Measurements from ENCODE around the gene CD84.

The CD84 gene

GRCh38 chr1:160579216-160579701 lies at the start of gene CD84:
Gene CD84, minus strand, starts transcription at chr1:160579496. Its CDS starts 59 bp downstream, at chr1:160579437.
- DNase-seq: no peak

DNA sequence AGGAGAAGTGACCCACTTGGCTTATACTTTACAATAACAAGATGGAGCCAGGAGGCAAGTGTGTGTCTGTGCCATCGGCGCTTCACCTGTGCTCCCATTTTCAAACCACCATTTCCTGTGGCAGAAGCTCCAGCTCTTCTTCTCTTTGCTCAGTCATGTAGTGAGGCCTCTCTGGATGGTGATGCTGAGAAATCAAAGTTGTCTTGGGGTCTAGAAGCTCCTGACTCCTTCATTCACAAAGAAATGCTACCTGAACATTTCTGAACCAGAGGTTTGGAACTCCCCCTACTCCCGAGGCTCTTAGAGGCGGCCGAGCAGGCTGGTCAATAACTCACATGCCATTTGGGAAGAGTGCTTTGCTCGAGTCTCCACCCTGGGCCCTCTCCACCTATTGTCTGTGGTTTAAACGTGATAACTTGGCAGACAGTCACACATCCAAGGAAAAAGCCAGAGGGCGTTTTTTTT lies 49.5 kb upstream of the CD84 start:
- no peak for DNase-seq

- DNase-seq: peak; percentile 64
Measured at GRCh38 chr1:160627677-160628289, 48.5 kb upstream of the CD84 start.

GRCh38 chr1:160626509-160627342 lies 47.4 kb upstream of the CD84 start:
- DNase-seq: no peak

DNA sequence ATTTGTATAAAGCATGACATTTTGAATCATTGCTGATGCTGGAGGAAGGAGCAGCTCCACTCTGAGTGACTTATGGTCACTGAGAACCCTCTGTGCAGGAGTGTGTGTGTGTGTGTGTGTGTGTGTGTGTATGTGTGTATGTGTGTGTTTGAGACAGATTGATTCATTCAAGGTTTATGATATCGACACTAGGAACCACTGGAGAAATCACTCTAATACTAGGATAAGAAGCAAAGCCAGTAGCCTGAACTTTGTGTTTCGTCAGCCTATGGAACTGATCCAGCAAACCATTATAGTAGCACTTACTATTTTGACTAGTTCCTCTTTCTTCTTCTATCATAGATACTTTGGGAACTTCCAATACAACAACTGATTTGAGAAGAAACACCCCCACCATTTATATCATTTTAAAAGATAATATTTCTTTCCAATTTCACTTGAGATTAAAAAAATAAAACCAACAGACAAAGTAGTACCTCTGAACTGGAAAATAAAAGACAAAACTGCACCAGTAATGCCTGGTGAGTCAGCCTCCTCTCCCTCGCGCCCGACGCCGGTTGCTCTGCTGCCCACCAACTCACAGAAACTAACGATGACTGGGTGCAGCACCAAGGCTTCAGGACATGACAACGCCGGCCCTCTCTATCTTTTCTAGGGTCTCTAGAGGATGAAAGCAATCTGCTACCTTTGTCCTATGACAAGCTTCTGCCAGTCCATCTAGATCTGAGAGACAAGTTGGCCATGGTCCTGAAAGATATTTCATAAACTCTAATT lies 46.6 kb upstream of the CD84 start:
- DNase-seq: peak; percentile 72

- no peak for DNase-seq
Measured at GRCh38 chr1:160625321-160625720, 46.0 kb upstream of the CD84 start.

DNA sequence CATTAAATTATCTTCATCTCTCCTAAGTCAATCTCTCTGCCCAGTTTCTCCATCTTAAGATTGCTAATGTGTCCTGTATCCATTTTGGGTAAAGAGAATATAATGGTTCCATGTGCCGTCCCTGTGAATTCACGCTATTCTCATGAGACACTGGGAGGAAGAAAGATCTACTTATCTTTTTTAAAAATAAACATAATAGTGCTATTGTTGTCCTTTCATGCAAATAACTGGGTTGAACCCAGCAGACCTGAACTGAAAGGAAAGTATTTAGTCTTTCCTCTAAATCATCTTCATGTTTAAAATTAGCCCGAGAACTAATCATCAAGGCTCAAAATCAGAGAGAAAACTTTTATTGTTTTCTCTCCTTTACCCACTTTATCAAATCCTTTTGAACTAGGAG lies 45.2 kb upstream of the CD84 start:
- no peak for DNase-seq

DNA sequence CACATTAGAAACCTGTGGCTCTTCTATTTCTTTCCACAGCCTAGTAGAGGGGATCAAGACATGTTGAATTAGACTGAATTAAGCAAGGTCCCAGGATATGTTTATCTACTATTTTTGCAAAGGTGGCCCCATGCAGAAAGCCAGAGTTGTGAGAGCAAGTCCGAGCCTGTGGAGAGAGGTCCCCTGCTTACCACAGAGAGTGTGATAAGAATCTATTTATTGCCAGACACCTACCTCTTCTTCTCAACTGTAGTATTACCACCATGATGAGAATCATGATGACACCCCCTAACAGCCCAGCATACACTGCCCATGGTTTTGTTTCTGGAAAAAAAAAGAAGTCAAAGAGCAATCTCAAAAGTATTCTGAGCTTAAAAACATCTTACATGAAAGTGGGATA lies 44.6 kb upstream of the CD84 start:
- no peak for DNase-seq

DNA sequence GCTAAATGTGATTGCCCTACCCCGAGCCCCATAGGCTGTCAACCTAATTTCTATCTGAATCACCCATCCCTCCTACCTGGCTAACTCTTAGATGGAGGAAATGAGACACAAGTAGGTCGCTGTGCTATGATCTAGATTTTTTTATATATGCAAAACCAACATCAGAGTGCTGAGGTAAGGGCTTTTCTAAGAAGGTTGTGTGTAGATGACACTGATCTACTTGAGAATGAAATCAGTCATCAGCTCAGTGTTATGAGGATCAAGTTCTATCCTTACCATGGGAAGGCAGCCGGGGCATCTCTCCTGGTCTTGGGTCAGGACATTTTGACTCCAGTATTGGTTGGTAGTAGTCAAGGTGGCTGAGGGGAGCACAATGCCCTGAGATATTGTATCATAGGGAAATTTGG lies 43.9 kb upstream of the CD84 start:
- peak; percentile 44 for DNase-seq

DNA sequence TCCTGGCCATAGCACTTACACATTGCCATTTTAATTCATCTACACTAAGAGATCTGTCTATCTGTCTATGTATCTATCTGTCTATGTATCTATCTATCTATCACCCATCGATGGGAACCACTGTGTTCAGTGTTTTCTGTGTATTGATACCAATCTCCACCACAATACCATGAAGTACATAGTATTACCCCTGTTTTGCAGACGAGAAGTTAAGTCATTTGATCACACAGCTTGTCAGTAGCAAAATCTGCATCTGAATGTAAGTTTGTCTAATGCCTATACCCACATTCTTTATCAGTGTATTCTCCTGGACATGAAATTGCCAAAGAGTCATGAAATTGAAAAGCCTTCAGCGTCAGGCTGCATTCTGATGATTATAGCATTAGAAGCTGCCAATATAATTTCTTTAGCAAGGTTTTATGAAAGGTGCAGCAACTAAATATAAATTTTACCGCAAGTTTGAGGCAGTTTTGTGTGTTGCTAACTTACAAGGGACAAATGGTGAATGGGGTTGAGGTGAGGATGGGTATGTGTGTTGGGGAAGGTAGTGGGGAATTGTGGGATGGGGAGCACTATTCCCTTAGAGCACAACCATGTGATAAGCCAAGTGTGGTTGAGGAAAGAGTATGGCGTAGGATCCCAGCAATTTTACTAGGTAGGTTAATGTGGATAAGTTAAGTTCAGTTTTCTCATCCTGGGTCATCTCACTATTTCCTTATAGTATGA lies 43.4 kb upstream of the CD84 start:
- DNase-seq: no peak

- DNase-seq: no peak
Measured at GRCh38 chr1:160621633-160622413, 42.5 kb upstream of the CD84 start.

GRCh38 chr1:160620942-160621632 lies 41.8 kb upstream of the CD84 start:
- DNase-seq: no peak

DNA sequence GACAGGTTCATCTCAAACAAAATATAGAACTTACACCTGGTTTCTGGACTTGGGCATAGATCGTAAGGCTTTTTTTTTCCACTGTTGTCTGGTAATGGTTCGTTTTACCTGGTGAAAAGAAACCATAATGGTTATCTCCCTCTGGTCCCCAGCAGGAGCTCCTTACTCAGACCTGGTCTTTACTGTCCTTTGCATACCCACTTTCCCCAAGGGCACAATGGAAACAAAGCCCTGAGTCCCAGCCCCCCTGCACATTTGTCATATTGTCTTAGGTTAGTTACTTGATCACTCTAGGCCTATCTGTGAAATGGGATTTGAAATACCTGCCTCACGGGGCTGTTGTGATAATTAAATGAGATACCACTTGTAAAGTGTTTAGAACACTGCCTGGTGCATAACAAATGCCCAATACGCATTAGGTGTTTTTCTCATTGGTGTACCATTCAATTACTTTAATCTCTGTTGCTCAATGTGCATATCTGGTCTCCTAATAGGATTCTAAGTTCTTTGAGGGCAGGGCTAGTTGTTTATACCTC lies 40.5 kb upstream of the CD84 start:
- DNase-seq: no peak

- DNase-seq: peak; percentile 25
Measured at GRCh38 chr1:160618763-160619274, 39.5 kb upstream of the CD84 start.

- no peak for DNase-seq
Measured at GRCh38 chr1:160618327-160618726, 39.0 kb upstream of the CD84 start.

GRCh38 chr1:160615660-160616059 lies 36.4 kb upstream of the CD84 start:
- no peak for DNase-seq

DNA sequence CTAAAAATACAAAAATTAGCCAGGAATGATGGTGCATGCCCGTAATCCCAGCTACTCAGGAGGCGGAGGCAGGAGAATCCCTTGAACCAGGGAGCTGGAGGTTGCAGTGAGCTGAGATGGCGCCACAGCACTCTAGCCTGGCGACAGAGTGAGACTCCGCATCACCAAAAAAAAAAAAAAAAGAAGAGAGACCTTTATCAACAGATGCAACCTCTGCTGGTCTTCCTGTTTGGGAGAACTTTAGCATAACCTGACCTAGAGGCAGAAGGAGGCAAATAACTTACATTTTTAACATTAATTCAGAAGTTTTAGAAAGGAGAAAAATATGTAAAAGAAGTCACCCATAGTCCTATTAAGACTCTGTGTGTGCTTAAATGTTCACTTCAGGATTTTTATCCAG lies 35.1 kb upstream of the CD84 start:
- DNase-seq: no peak

DNA sequence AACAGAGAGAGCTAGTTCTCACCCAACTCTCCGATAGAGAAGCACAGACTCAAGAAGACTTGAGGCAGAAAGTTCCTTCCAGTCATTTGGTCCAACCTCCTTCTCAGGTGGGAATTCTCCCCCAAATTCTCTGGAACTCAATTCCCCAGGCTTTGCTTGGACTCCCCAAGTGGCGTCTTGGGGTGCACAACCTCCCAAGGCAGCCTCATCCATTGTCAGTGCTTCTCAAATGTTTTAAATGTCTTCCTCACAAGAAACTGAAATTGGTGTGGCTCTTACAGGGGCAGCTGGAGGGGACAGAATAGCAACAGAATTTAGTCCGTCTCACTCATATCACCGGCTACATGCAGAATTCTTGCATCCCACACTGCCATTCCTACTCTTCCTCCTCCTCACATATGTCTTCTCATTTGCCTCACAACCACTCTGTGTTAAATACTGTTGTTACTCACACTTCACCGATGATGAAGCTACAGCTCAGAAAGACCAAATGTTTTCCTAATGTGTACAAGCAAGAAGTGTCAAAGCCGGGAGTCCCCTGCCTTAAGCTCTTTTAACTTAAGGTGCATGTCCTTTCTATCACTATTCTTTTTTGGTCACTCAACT lies 33.4 kb upstream of the CD84 start:
- no peak for DNase-seq

DNA sequence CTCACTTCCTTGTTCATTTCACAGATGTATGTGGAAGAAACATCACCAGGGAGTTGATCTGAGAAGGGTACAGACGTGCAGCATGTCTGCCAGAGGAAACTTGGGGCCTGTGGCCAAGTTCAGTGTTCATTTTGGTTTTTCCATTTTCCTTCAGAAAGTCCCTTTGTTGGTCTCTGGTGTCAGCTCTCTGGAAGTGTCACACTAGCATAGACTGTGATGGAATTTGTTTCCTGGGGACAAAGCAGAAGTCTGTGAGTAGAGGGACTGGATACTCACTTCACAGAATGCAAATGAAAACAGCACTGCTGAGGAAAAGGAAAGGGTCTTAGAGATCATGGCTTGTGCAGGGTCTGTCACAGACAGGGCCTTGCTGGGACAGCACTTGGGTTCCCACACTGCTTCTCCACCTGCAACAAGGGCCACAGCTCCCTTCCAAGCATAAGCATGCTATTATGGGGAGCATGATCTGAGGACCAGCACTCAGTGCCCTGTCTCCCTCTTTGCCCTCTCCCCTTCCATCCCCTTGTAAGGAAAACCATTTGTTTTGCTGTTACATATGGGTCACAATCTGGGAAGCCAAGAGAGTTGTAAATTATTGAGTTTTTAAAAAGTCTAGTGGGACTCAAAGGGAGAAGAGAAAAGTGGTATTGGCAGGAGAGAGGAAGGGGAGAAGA lies 31.4 kb upstream of the CD84 start:
- DNase-seq: no peak

DNA sequence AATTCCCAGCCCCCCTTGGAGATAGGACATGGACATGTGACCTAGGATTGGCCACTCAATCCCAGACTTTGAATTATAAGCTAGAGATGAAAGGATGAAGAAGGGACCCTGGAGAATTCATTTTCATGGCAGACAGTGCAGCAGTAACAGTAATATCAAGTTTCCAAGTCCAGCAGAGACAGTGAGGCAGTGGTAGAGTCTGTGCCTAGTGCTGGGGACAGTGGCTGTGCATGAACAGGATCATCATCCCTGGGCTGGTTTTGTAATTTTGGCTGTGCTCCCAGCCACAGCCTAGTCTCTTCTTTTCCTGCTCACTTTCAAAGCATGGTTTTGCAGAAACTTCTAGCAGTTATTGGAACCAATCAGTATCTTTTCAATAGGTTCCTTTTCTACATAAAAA lies 29.6 kb upstream of the CD84 start:
- DNase-seq: no peak

All from stimulated activated naive CD4-positive, alpha-beta T cell treated with Interleukin-2 at 50 U/mL for 16 hours (primary cell).